Measurements from ENCODE around the gene MRGPRD.

Gene MRGPRD

GRCh38 chr11:69017951-69018350, 37.2 kb upstream of the MRGPRD start:
- DNase-seq, result no peak
- TF ChIP-seq, protein P1, sequence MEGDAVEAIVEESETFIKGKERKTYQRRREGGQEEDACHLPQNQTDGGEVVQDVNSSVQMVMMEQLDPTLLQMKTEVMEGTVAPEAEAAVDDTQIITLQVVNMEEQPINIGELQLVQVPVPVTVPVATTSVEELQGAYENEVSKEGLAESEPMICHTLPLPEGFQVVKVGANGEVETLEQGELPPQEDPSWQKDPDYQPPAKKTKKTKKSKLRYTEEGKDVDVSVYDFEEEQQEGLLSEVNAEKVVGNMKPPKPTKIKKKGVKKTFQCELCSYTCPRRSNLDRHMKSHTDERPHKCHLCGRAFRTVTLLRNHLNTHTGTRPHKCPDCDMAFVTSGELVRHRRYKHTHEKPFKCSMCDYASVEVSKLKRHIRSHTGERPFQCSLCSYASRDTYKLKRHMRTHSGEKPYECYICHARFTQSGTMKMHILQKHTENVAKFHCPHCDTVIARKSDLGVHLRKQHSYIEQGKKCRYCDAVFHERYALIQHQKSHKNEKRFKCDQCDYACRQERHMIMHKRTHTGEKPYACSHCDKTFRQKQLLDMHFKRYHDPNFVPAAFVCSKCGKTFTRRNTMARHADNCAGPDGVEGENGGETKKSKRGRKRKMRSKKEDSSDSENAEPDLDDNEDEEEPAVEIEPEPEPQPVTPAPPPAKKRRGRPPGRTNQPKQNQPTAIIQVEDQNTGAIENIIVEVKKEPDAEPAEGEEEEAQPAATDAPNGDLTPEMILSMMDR (IDR thresholded peaks at IDR 0.05; ENCODE audit: low read depth, low read length, missing control alignments), result no peak
- no peaks in the 10 kb centered on the region for H3K36me3 ChIP-seq (replicated peaks)
- no peak overlapping the region for H3K27ac ChIP-seq
- in situ Hi-C loops (cut with HindIII; ENCODE audit: low pct_ligation_motif_present, low sequenced_read_pairs), result no loop called here
- H3K4me3 ChIP-seq (ENCODE audit: low read depth, low read length), result no peak overlapping the region
- H3K27me3 ChIP-seq (replicated peaks), result no peaks in the 10 kb centered on the region

- Histone ChIP-seq H3K36me3 (replicated peaks) (no peaks in the 10 kb centered on the region), H3K27me3 (replicated peaks) (no peaks in the 10 kb centered on the region), H3K27ac (no peak overlapping the region), H3K4me3 (ENCODE audit: low read depth, low read length) (no peak overlapping the region)
- no peak for DNase-seq
- in situ Hi-C loops (cut with HindIII; ENCODE audit: low pct_ligation_motif_present, low sequenced_read_pairs), result no loop called here
- TF ChIP-seq, protein P1 (IDR thresholded peaks at IDR 0.05; ENCODE audit: low read depth, low read length, missing control alignments), result no peak
Measured at GRCh38 chr11:69014898-69015549, 34.2 kb upstream of the MRGPRD start.

DNA sequence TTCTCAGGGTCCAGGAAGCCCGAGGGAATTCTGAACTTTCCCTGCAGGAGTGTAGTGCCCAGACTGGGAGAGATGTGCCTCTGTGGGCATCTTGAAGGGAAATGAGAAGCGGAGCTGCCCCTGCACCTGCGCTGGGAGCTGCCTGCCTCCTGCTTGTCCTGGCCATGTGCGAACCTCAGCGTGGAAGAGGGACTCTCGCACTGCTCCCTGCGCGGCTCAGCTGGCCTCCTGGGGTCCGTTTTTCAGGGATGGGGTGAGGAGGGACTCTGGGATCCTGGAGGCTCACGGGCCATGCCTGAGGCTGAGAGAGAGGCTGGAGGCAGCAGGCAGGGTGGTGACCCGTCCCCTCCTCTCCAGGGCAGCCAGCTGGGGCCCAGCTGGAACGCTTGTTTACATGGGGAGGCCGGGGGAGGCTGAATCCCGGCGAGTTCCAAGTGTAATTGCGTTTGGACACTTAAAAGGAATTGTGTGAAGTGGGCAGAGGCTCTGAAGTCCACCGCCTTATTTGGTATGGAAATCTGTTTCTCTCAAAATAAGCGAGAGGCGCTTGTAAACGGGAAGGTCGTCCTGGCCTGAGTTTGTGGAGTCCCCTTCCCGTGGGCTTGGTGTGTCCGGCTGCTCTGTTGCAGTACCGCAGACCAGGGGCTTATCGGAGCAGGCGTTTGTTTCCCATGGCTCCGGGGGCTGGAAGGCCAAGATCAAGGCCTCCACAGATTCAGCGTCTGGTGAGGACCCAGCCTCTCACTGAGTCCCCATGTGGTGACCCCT, 33.5 kb upstream of the MRGPRD start:
- H3K27ac ChIP-seq, result no peak overlapping the region
- no peak for DNase-seq
- no peaks in the 10 kb centered on the region for H3K27me3 ChIP-seq (replicated peaks)
- in situ Hi-C loops (cut with HindIII; ENCODE audit: low pct_ligation_motif_present, low sequenced_read_pairs), result no loop called here
- H3K36me3 ChIP-seq (replicated peaks), result no peaks in the 10 kb centered on the region
- TF ChIP-seq, protein P1 (IDR thresholded peaks at IDR 0.05; ENCODE audit: low read depth, low read length, missing control alignments), result no peak
- H3K4me3 ChIP-seq (ENCODE audit: low read depth, low read length), result no peak overlapping the region

DNA sequence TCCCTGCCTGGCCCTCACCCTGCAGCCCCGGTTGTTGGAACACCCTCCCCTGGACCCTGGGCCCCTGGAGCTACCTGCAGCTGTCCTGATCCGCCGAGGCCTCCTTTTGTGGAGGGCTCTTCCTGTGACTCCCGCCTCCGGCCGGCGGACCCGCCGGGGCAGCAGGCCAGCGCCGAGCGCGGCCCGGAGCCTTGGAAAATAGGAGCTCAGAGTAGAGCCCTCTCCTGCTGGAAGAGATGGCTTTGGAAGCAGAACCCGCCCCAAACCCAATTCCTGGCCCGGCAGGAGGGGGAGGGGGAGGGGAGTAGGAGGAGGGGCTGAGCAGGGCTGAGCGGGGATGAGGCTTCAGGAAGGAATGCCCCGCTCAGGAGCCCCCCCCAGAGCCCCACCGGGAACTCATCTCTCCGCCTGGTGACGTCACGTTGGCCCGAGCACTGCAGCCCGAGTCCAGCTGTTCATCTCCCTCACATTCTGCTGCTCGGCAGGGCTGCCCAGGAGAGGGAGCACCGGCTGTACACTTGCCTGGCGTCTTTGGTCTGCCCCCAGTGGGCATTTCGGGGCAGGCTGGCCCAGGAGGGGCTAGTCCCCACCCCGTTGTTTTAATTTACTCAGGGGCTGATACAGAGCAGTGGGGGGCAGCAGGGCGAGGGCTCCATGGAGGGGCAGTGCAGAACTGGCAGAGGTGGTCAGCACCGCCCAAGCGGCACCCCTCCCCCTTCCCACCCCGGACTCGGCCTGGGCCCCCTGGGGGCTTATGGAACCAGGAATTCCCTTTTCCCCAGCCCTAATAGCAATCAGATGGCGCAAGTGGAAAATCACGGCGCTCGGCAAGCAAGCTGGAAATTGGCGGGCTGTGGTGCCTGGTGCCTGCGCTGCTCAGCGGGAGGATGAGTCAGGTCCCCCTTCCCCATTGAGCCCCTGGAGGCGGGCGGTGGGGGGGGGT, 32.5 kb upstream of the MRGPRD start, which contains the start of gene MRGPRF:
Gene MRGPRF, minus strand, starts transcription at position 238 of the 943 bp plus-strand sequence. CDS start 3,345 bp downstream, outside the sequence.
- no peaks in the 10 kb centered on the region for H3K27me3 ChIP-seq (replicated peaks)
- in situ Hi-C loops (cut with HindIII; ENCODE audit: low pct_ligation_motif_present, low sequenced_read_pairs), result no loop called here
- H3K4me3 ChIP-seq (ENCODE audit: low read depth, low read length), result peak within 1 kb of the TSS; percentile 17
- H3K27ac ChIP-seq, result no peak within 1 kb of the TSS
- TF ChIP-seq, protein P1 (IDR thresholded peaks at IDR 0.05; ENCODE audit: low read depth, low read length, missing control alignments), result peak; percentile 69
- H3K36me3 ChIP-seq (replicated peaks), result no peaks in the 10 kb centered on the region
- DNase-seq, result peak; percentile 20

GRCh38 chr11:69012092-69013008, 31.6 kb upstream of the MRGPRD start:
- DNase-seq, result no peak
- no peaks in the 10 kb centered on the region for H3K27me3 ChIP-seq (replicated peaks)
- in situ Hi-C loops (cut with HindIII; ENCODE audit: low pct_ligation_motif_present, low sequenced_read_pairs), result no loop called here

More at GRCh38 chr11:69012092-69013008, 31.6 kb upstream of the MRGPRD start:
- Histone ChIP-seq H3K27ac (no peak overlapping the region), H3K4me3 (ENCODE audit: low read depth, low read length) (peak overlapping the region; percentile 17), H3K36me3 (replicated peaks) (no peaks in the 10 kb centered on the region)
- TF ChIP-seq, protein P1 (IDR thresholded peaks at IDR 0.05; ENCODE audit: low read depth, low read length, missing control alignments), result no peak

All from brain microvascular endothelial cell (primary cell).